Transverse colon (tissue), 4 donors: ENCODE results near the gene PYGM. TPM values are rescaled to one million over a fixed set of nuclear protein-coding genes. Genes with fewer than 3 reads are reported as not detected.
A peak's percentile ranks its signal among the peaks of the same experiment; 100 is the strongest.

Experiments
- DNase-seq: peaks from one replicate; pipeline ENCODE4 v3.0.0-alpha.2; 2019
- H3K27ac ChIP-seq, 4 donors: fragments of 200-600 bp; sonication (generic); 2 replicates each; pipeline ENCODE4 v1.5.1; 2016 to 2018; ENCODE audit warnings: inconsistent platforms in 4 of 4
- H3K27me3 ChIP-seq: fragments of 200-600 bp; sonication (generic); 2 replicates; pipeline ENCODE4 v1.5.1; 2017; ENCODE audit warnings: inconsistent platforms
- H3K36me3 ChIP-seq, 4 donors: fragments of 200-600 bp; sonication (generic); 2 replicates each; pipeline ENCODE4 v1.5.1; 2017 to 2019; ENCODE audit warnings: inconsistent platforms in 4 of 4
- H3K4me1 ChIP-seq, 4 donors: fragments of 200-600 bp; sonication (generic); 2 replicates each; pipeline ENCODE4 v1.5.1; 2017 to 2020; ENCODE audit warnings: inconsistent platforms in 4 of 4
- H3K4me3 ChIP-seq, 4 donors: fragments of 200-600 bp; sonication (generic); 1 replicate in 1 of 4; 2 replicates in 3 of 4; pipeline versions ENCODE4 v1.5.1 to v1.6.1; 2017 to 2019; ENCODE audit warnings: inconsistent platforms in 4 of 4
- H3K9me3 ChIP-seq, 2 donors: fragments of 200-600 bp; sonication (generic); 2 replicates each; pipeline ENCODE4 v1.5.1; 2017 to 2019; ENCODE audit warnings: inconsistent platforms in 2 of 2
- EP300 ChIP-seq: sonication (generic); formaldehyde crosslinking; IDR thresholded peaks from one replicate; pipeline ENCODE4 v1.6.1; 2017; ENCODE audit warnings: antibody characterized with exemption, low read depth
- POLR2A ChIP-seq: fragments of 450-650 bp; IDR thresholded peaks from one replicate; pipeline ENCODE4 v1.6.1; 2016; ENCODE audit warnings: antibody characterized with exemption, mild to moderate bottlenecking, moderate library complexity
- POLR2AphosphoS5 ChIP-seq, 3 donors: sonication (generic); formaldehyde crosslinking; IDR thresholded peaks; one replicate each; pipeline ENCODE4 v1.6.1; 2016; ENCODE audit warnings: antibody characterized with exemption in 3 of 3
- WGBS, 2 donors: methylation state at CpG; one replicate each; pipeline ENCODE4 v1.1.5; 2018; ENCODE audit warnings: low coverage in 1 of 2; 5-methylcytosine and 5-hydroxymethylcytosine counted together
- in situ Hi-C, 4 donors: fragments of 200-750 bp; cut with MboI; loops; one replicate each; pipeline versions ENCODE4 v1.15.0 to v1.15.1; 2017; ENCODE audit warnings: low sequenced_read_pairs in 3 of 4, low pct_ligation_motif_present in 1 of 4, low pct_unique_long_range_greater_than_20kb in 1 of 4
- intact Hi-C: fragments of 100-400 bp; cut with DNase I; formaldehyde crosslinking; loops from one replicate; pipeline ENCODE4 v1.15.1; 2023; ENCODE audit warnings: low total_unique reads
- total RNA-seq, 4 donors: library from RNA; depleted of rRNA; stranded (reverse); fragments of >200 nt; gene quantifications; one replicate each; pipeline ENCODE4 v1.1.0, GENCODE V29; 2016
- TF ChIP-seq, protein P1 (sequence below), 5 experiments: fragments of 200-600 bp in 3 of 5; fragments of 450-650 bp in 2 of 5; sonication (generic) in 3 of 5; IDR thresholded peaks; 1 replicate in 2 of 5; 2 replicates in 3 of 5; pipeline ENCODE4 v1.5.1; 2016 to 2017; ENCODE audit warnings: antibody characterized with exemption in 5 of 5, inconsistent platforms in 3 of 5, mild to moderate bottlenecking in 2 of 5, moderate library complexity in 1 of 5

The PYGM gene
- total RNA-seq, 4 donors from 2014 or later = 1.2 to 7.9 (median 2.2) TPM

DNA sequence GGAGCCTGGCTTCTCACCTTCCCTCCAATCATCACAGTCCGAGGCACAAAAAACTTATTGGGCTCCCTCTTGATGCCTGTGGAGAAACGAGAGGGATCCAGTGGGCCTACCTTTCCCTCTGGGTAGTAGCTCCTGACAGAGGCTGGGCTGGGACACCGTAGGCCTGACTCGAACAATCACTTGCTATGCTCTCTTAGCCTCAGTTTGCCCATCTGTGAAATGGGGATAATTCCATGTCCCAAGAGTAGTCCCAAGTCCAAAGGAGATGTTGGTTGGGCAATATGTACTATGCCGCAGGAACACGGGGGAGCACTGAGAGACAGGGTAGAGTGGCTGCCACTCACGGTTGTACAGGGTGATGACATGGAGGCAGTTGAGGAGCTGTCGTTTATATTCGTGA, 8.2 kb downstream of the PYGM start:
- Histone ChIP-seq H3K4me3 (no peak overlapping the region), H3K9me3 (no peaks in the 10 kb centered on the region), H3K36me3 (no peaks in the 10 kb centered on the region), H3K4me1 (no peaks in the 10 kb centered on the region), H3K27ac (no peak overlapping the region), H3K27me3 (no peaks in the 10 kb centered on the region)
- no peak for TF ChIP-seq EP300
- TF ChIP-seq, protein P1, sequence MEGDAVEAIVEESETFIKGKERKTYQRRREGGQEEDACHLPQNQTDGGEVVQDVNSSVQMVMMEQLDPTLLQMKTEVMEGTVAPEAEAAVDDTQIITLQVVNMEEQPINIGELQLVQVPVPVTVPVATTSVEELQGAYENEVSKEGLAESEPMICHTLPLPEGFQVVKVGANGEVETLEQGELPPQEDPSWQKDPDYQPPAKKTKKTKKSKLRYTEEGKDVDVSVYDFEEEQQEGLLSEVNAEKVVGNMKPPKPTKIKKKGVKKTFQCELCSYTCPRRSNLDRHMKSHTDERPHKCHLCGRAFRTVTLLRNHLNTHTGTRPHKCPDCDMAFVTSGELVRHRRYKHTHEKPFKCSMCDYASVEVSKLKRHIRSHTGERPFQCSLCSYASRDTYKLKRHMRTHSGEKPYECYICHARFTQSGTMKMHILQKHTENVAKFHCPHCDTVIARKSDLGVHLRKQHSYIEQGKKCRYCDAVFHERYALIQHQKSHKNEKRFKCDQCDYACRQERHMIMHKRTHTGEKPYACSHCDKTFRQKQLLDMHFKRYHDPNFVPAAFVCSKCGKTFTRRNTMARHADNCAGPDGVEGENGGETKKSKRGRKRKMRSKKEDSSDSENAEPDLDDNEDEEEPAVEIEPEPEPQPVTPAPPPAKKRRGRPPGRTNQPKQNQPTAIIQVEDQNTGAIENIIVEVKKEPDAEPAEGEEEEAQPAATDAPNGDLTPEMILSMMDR (IDR thresholded peaks at IDR 0.05) = no peak
- TF ChIP-seq POLR2AphosphoS5 (IDR thresholded peaks at IDR 0.05) = no peak
- no peak for TF ChIP-seq POLR2A
- DNase-seq = no peak
- intact Hi-C loops = no loop called here
- in situ Hi-C loops = no loop called here
- WGBS, 2 donors = 87 to 100% methylated on average over 5 to 9 of the region's 9 CpGs

DNA sequence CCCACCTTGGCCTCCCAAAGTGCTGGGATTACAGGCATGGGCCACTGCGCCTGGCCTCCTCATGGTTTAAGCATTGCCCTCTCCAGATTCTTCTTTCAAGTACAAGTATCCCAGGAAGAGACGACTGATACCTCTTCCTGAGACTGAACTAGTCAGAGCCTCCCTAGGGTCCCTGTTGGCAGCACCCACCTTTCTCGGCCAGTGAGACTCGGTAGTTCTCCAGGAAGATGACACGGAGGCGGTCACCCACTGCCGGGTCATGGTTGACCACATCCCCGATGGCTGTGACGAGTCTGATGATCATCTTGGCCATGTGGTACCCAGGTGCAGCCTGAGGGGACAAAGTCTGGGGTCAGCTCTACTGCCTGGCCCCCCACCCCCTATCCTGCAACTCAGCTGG, 8.6 kb downstream of the PYGM start:
- peaks cover under 1% of the 10 kb centered on the region for H3K27me3 ChIP-seq
- DNase-seq = no peak
- in situ Hi-C loops = no loop called here

DNA sequence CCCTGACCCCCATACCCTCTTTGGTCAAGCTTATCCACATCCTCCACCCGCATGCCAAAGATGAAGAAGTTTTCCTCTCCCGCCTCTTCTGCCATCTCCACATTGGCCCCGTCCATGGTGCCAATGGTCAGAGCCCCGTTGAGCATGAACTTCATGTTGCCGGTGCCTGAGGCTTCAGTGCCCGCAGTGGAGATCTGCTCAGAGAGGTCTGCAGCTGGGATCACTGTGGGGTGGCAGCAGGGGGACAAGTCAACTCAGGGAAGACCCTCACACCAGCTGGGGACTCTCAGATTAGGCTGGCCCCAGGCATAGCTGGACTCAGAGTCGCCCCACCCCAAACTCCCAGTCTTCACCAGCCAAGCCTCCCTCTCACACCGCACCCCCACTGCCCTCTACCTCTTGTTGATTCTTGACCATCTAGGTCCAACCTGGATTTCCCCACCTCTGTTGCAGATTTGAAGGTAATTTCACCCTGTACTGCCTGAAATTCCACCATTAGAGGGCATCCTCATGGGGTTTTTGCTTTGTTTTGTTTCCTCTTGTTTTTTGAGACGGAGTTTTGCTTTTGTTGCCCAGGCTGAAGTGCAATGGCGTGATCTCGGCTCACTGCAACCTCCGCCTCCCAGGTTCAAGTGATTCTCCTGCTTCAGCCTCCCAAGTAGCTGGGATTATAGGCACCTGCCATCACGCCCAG, 9.3 kb downstream of the PYGM start:
- no peak for DNase-seq
- in situ Hi-C loops (no loop called here), intact Hi-C loops (no loop called here)
- no peak overlapping the region for H3K27ac ChIP-seq
- H3K36me3 ChIP-seq = no peaks in the 10 kb centered on the region
- no peaks in the 10 kb centered on the region for H3K9me3 ChIP-seq
- WGBS, 2 donors = 91 to 95% methylated on average over 4 to 13 of the region's 13 CpGs
- peaks cover 7% of the 10 kb centered on the region for H3K27me3 ChIP-seq
- no peak for TF ChIP-seq EP300
- TF ChIP-seq, protein P1 (IDR thresholded peaks at IDR 0.05) = no peak
- TF ChIP-seq POLR2A = no peak
- TF ChIP-seq POLR2AphosphoS5 (IDR thresholded peaks at IDR 0.05) = no peak
- no peak overlapping the region for H3K4me3 ChIP-seq
- H3K4me1 ChIP-seq = peaks cover 0 to 9% (median 3%) of the 10 kb centered on the region in 4 donors

More for the DNA sequence above, 8.6 kb downstream of the PYGM start:
- intact Hi-C loops = no loop called here
- Histone ChIP-seq H3K9me3 (no peaks in the 10 kb centered on the region), H3K4me3 (no peak overlapping the region), H3K27ac (no peak overlapping the region), H3K36me3 (no peaks in the 10 kb centered on the region), H3K4me1 (peaks cover 0 to 3% (median 0%) of the 10 kb centered on the region in 4 donors)
- WGBS, 2 donors = 85% methylated on average over 6 of the region's 9 CpGs; no CpG with 5 or more reads in 1 of the 2 donors
- TF ChIP-seq POLR2A (no peak), POLR2AphosphoS5 (IDR thresholded peaks at IDR 0.05) (no peak), EP300 (no peak)
- TF ChIP-seq, protein P1 (IDR thresholded peaks at IDR 0.05) = no peak

DNA sequence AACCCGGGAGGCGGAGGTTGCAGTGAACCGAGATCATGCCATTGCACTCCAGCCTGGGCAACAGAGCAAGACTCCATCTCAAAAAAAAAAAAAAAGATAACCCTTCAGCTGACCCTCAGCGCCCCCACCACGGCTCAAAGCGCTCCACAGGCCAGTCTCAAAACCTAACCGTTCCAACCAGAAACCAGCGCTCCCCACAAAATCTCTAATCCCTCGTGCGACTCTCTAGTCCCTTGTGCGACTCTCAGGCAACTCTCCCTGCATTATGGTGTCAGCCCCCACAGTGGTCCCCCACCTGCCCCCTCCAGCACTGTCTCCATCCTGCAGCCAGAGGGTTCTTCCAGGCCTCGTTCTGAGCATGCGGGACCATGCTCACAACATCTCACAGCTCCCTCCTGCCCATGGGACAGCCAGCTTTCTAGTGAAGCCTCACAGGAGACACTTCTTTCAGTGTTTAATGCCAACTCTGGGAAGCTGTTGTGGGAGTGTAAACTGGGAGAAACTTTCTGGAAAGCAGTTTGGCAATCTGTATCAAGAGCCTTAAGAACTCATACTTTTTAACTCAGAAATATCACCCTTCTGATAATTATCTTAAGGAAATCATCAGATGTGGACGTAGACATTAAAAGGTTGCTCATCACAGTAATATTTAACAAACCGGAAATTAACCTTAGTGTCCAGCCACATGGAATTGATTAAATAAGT, 11.7 kb downstream of the PYGM start:
- Histone ChIP-seq H3K27me3 (peaks cover 29% of the 10 kb centered on the region), H3K9me3 (no peaks in the 10 kb centered on the region), H3K4me1 (peaks cover 0 to 29% (median 19%) of the 10 kb centered on the region in 4 donors), H3K36me3 (no peaks in the 10 kb centered on the region), H3K27ac (peak overlapping the region in 3 of 4 donors; percentile 4 to 85 (median 30)), H3K4me3 (no peak overlapping the region)
- intact Hi-C loops = no loop called here
- no peak for DNase-seq
- 76 to 84% methylated on average over 2 to 15 of the region's 15 CpGs for WGBS, 2 donors
- in situ Hi-C loops = no loop called here
- TF ChIP-seq EP300 (no peak), POLR2AphosphoS5 (IDR thresholded peaks at IDR 0.05) (no peak), POLR2A (no peak)
- TF ChIP-seq, protein P1 (IDR thresholded peaks at IDR 0.05) = no peak
